Brain pericyte (primary cell): ENCODE measurements around the gene HINT2.

ENCODE experiments used
- DNase-seq: peaks from one replicate; pipeline ENCODE4 v3.0.0-alpha.2; 2012; ENCODE audit warnings: low read depth, low spot score

The HINT2 gene

DNA sequence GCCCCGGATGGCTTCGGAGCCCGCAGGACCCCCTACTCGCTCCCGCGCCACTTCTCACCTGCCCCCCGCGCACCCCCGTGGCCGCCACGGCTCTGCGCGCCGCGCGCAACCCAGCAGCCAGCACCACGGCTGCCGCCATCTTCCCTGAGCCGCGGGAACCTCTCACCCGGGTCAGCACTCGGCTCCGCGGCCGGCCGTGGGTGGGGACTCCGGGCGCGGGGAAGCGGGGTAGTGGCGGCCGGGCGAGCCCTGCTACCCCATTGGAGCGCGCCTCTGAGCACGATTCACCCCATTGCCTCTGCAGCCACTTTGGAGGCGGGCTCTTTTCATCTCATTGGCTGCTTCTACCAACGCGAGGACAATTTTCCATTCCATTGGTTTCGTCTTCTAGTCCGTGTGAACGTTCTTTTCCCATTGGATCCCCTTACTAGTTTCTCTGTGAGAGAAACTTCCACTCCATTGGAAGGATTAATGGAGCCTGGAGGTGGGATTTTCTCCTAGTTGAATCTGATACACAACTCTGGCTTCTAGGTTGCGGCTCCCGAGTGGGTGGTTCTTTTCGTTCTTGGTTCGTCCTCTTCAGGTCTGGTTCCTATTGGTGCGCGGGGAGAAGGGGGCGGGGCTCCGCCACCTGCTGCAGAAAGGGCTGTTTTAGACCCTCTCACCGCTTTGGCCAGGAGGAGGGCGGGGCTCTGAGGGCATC, at the start of gene HINT2:
TSS of gene HINT2 (minus strand) at position 202 of the 703 bp plus-strand sequence. CDS start at position 139, 63 bp downstream.
- peak; percentile 97 for DNase-seq

DNA sequence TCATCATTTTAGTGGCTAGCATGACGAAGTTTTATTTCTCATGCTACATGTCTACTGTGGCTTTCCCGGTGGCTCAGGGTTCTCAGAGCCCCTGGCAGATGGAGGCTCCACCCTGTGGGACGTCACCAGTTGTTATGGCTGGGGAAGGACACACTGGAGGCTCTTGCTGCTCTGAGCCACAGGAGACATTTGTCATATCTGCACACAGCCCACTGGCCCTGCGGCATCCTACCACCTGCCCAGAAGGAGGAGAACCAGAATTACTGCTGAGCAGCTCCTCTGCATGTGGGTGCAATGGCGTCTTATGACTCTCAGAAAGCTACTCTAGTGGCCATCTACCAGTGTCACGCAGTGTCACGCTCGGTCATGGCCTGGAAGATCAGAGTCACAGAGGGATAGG, 48.7 kb upstream of the HINT2 start:
- no peak for DNase-seq

GRCh38 chr9:35862328-35862727, 47.5 kb upstream of the HINT2 start:
- DNase-seq, result no peak

GRCh38 chr9:35861161-35861897, 46.5 kb upstream of the HINT2 start:
- DNase-seq, result no peak

DNA sequence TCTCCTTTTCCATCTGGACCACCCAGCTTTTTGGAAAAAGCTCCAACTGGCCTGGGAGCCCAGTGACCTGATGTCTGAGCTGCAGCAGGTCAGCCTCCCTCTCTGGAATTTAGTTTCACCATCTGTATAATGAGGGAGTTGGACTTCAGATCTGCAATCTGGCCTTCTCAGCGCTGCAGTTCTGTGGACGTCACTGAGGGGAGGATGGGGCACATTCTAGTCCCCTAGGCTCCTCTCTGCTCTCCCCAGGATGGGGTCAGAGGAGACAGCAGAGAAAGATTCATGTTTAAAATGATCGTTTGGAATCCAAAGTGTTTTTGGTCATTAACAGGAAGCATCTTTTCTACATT, 45.1 kb upstream of the HINT2 start:
- DNase-seq, result no peak

- DNase-seq, result no peak
Observed at GRCh38 chr9:35859310-35859989, 44.6 kb upstream of the HINT2 start.

- DNase-seq, result no peak
Observed at GRCh38 chr9:35858458-35858857, 43.6 kb upstream of the HINT2 start.

GRCh38 chr9:35856882-35857281, 42.0 kb upstream of the HINT2 start:
- DNase-seq, result no peak

DNA sequence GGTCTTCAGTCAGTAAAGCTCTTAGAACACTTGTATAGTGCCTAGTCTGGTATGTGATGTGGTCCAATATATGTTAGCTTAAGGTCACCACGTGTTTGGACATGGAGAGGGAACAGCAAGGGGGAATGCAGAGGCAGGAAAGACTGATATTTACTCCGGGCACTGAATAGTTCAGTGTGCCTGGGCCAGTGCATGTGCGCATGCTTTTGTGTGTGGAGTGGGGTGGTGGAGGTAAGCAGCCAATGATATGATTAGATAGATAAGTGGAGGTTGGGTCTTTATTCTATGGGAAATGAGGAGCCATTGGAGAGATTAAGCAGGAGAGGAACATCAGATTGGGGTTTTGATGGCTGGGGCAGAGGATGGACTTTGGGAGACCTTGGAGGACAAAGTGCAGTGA, 41.4 kb upstream of the HINT2 start:
- DNase-seq, result no peak

DNA sequence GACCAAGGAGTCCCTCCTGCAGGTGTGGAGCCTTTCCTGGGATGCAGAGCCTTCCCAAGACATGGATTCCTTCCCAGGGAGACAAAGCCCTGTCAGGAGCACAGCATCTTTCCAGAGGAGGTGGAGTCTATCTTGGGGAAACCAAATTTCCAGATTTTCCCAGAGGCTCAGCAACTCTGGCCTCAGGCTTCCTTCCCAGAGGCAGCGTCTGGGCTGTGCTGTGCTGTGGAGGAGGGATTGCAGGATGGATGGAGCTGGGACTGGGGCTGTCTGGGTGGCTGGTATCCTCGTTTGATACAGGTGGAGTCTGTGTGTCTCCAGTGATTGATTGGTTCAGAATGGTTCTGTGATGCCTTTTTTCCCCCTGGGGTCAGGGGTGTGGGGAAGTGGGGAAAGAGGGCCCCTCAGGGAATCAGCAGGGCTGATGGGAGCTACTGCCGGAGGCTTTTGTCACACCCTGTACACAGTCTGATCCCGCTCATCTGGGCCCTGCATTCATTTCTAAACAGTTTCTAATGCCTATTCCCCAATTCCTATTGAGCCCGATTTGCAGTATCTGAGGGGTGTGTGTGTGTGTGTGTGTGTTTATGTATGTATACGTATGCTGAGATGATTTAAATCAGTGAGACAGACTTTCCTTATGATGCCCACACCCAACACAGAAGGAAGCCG, 39.4 kb upstream of the HINT2 start:
- no peak for DNase-seq

DNA sequence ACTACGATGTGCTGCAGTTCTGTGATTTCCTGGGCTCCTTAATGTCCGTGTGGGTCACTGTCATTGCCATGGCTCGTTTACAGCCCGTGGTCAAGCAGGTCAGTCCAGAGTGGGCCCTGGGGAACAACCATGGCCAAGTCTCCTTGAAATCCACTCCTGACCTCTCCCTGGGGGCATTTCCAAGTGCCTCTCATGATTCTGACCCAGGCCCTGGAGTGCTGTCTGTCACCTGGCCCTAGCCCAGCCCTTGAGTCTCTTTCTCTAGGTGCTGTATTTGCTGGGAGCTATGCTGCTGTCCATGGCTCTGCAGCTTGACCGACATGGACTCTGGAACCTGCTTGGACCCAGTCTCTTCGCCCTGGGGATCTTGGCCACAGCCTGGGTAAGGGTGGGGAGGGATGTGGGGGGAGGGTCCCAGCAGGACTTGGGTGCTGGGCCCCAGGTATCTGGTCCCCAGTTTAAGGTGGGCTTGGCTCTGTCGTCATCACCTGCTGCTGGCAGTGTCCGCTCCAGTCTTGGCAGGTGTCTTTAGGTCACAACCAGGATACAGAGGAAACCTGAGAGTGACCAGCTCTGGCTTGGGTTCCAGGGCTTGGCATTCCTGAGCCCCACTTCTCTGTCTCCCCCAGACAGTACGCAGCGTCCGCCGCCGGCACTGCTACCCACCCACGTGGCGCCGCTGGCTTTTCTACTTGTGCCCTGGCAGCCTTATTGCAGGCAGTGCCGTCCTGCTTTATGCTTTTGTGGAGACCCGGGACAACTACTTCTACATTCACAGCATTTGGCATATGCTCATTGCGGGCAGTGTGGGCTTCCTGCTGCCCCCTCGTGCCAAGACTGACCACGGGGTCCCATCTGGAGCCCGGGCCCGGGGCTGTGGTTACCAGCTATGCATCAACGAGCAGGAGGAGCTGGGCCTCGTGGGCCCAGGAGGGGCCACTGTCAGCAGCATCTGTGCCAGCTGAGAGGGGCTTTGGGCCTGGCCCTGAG, 38.3 kb upstream of the HINT2 start:
- no peak for DNase-seq

DNA sequence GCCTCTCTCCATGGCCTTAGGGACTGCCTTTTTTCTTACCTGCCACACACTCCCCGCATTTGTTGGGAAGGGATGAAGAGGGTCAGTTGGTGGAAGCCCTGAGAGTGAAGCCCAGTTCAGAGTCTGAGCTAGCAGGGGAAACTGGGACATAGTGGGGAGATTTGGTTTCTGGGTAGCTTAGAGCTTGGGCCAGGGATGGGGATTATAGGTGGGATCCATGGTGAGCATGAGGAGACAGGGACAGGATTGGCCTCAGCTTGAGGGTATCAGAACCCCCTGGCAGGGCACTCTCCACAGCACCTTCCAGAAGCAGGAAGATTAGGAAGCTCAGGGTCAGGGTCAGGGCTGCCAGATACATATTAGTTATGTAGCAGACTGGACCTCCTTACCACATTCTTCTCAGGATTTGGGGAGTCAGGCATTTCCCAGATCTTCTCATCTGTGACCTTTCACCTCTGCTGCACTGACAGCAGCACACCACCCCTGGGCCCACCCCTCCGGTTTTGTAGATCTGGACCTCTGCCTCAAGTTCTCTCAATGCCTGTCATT, 37.5 kb upstream of the HINT2 start:
- DNase-seq, result no peak

- no peak for DNase-seq
Observed at GRCh38 chr9:35847792-35848572, 33.1 kb upstream of the HINT2 start.

DNA sequence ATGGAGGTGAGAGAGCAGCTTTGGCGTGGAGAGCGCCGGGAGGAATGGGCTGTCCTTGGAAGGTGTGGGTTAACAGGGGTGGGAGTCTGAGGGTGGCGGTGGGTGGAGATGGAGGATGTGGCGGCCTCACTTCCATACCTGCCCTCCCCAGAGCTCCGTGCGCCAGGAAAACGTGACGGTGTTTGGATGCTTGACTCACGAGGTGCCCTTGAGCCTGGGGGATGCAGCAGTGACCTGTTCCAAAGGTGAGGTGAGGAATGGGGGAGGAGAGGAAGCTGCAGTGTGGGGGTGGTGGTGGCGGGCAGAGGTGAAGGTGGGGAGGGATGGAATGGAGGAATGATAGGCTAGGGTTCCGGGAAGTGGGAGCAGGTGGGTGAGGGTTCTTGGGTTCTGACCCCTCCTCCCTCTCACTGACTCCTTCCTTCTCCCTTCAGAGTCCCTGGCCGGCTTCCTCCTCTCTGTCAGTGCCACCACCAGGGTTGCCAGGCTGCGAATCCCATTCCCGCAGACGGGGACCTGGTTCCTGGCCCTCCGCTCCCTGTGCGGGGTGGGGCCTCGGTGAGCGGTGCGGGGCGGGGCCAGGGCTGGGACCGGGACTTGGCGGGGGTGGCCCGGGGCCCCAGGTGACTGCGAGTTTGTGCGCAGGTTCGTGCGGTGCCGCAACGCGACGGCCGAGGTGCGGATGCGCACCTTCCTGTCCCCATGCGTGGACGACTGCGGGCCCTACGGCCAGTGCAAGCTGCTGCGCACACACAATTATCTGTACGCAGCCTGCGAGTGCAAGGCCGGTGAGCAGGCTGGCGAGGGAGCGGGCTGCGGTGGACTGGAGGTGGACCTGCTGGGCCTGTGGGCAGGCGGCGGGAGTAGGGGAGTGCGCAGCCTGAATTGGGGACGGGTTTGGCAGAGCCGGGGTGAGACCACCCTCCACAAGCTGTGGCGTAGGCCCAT, 31.3 kb upstream of the HINT2 start:
- DNase-seq, result no peak

DNA sequence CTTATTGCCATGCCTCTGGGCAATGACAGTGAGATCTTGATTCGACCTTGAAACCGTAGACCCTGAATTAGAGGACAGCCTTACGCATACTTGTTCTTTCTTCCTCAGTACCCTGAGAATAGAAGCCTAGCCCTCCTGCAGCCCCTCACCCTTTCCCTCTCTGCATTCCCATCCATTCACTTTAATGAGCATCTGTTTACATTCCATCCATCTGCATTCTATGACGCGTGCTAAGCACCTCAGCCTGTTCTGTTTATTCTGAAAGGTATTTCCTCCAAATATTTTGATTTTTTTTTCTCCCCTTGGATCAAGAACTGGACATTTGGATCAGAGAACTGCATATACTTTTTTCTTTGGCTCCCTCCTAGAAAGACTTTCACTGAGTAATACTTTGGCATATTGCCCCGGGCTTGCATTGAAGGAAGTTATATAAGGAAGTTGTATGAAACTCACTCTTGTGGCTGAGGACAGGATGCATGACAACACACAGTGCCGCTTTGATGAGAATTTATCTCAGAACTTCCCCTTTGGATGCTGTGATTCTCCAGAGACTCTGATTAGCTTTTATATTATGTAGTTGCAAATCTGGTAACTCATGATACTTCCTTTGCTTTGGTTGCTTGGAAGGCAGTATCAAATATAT, 29.9 kb upstream of the HINT2 start:
- no peak for DNase-seq

GRCh38 chr9:35842795-35843194, 28.0 kb upstream of the HINT2 start:
- DNase-seq, result no peak

DNA sequence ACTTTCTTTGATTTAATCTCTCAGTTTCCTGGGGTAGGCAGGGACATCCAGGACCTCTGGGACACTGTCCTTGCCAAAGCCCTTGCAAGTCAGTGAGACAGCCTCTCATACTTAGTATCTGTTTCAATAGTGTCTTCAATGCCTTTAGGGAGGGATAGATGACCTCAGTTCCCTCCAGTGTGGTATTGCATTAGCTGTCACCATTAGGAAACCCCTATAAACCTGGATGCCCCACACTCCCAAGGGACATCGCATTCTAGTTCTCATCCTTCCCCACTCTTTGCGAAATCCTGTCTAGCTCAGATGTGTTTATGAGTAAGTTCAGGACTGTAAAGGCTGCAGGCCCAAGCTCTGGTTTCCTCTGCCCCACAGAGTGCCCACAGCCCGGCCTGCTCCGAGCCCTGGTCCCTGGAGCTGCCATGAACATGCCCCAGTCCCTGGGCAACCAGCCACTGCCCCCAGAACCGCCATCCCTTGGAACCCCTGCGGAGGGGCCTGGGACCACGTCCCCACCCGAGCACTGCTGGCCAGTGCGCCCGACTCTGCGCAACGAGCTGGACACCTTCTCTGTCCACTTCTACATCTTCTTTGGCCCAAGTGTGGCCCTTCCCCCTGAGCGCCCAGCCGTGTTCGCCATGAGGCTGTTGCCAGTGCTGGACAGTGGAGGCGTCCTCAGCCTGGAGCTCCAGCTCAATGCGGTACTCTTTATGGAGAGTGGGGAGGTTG, 27.3 kb upstream of the HINT2 start:
- DNase-seq, result no peak

DNA sequence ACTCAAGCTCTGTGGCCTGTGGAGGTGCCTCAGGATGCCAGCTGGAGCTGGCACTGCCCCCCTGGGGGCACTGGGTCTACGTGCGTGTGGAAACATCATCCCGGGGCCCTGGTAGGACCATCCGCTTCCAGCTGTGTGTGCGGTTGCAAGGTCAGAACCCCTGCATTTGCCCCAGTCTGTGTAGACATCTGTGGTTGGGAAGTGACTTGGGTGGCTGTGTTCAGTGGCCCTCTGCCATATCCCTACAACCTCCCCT, 26.7 kb upstream of the HINT2 start:
- DNase-seq, result no peak
